ENCODE results near the gene LCN15. TPM values are rescaled to one million over a fixed set of nuclear protein-coding genes. Genes with fewer than 3 reads are reported as not detected.

LCN15 gene
- total and polyA plus RNA-seq, 9 donors: not detected

- WGBS, 3 donors: 69 to 78% (median 75%) methylated on average over 15 to 16 of the region's 16 CpGs
- intact Hi-C loops (cut with DNase I): no loop called here
- Histone ChIP-seq H3K27ac (no peak overlapping the region), H3K36me3 (no peaks in the 10 kb centered on the region), H3K9me3 (no peaks in the 10 kb centered on the region), H3K4me1 (ENCODE audit: insufficient read depth) (peaks cover 3% of the 10 kb centered on the region), H3K4me3 (no peak overlapping the region), H3K27me3 (no peaks in the 10 kb centered on the region)
- no peak for DNase-seq
- TF ChIP-seq CTCF (IDR thresholded peaks at IDR 0.05) (no peak), EP300 (IDR thresholded peaks at IDR 0.05) (no peak), POLR2A (IDR thresholded peaks at IDR 0.05) (no peak)
Observed at GRCh38 chr9:136743639-136744211, 20.6 kb downstream of the LCN15 start.

DNA sequence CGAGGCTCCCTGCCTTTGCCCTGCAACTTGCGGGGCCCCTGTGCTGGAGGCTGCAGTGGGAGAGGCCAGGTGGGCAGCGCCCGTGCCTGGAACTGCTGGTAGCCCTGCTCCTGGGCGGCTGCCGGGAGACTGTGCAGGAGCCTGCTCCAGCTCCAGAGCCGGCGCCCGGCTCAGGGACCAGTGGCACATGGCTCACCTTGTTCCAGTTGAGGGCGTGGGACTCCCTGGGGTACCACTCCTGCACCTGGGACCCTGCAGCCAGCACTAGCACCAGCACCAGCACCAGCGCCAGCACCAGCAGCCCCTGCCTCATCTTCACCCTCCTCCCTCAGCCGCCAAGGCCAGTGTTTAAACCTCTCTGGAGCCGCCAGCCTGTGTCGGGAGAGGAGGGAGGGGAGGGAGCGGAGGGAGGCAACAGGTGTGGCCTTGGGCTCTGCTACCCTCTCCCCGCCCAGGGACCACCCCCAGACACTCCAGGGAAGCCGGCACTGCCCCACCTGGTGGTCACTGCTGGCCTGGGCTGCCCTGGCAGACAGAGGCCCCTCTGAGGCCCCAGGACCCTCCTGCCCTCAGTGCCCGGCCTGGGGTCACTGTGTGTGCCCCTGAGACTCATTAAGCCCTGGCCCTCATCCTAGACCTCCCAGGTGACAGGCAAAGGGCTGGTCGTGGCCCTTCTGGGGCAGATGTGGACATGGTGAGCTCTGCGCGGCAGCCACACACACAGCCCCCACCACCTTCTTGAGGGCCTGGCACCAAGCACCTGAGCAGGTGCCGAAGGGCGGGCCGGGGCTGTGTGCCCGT lies 21.5 kb downstream of the LCN15 start, which contains the start of gene LCN10:
LCN10 (minus strand) TSS at position 350 of the 801 bp plus-strand sequence; CDS start at position 313, 37 bp downstream.
- H3K27me3 ChIP-seq: no peaks in the 10 kb centered on the region
- H3K9me3 ChIP-seq: no peaks in the 10 kb centered on the region
- peaks cover 3% of the 10 kb centered on the region for H3K4me1 ChIP-seq (ENCODE audit: insufficient read depth)
- H3K36me3 ChIP-seq: no peaks in the 10 kb centered on the region
- no peak for TF ChIP-seq POLR2A (IDR thresholded peaks at IDR 0.05)
- no peak for TF ChIP-seq EP300 (IDR thresholded peaks at IDR 0.05)
- no peak for TF ChIP-seq CTCF (IDR thresholded peaks at IDR 0.05)
- no peak within 1 kb of the TSS for H3K4me3 ChIP-seq
- no peak within 1 kb of the TSS for H3K27ac ChIP-seq
- intact Hi-C loops (cut with DNase I): no loop called here
- DNase-seq: no peak
- WGBS, 3 donors: 18 to 22% (median 22%) methylated on average over 19 to 25 of the region's 25 CpGs

- H3K27ac ChIP-seq: no peak overlapping the region
- no peaks in the 10 kb centered on the region for H3K27me3 ChIP-seq
Observed at GRCh38 chr9:136741883-136742571, 22.3 kb downstream of the LCN15 start.

More at GRCh38 chr9:136741883-136742571, 22.3 kb downstream of the LCN15 start:
- no peak for DNase-seq
- 11 to 18% (median 13%) methylated on average over 32 of the region's 32 CpGs for WGBS, 3 donors
- H3K9me3 ChIP-seq: no peaks in the 10 kb centered on the region
- H3K36me3 ChIP-seq: no peaks in the 10 kb centered on the region
- H3K4me1 ChIP-seq (ENCODE audit: insufficient read depth): peaks cover 3% of the 10 kb centered on the region
- intact Hi-C loops (cut with DNase I): no loop called here
- TF ChIP-seq POLR2A (IDR thresholded peaks at IDR 0.05) (no peak), CTCF (IDR thresholded peaks at IDR 0.05) (no peak), EP300 (IDR thresholded peaks at IDR 0.05) (no peak)
- H3K4me3 ChIP-seq: no peak overlapping the region

All from ovary (tissue), 9 donors.